Measurements from ENCODE around the gene FAM120A.

The FAM120A gene

DNA sequence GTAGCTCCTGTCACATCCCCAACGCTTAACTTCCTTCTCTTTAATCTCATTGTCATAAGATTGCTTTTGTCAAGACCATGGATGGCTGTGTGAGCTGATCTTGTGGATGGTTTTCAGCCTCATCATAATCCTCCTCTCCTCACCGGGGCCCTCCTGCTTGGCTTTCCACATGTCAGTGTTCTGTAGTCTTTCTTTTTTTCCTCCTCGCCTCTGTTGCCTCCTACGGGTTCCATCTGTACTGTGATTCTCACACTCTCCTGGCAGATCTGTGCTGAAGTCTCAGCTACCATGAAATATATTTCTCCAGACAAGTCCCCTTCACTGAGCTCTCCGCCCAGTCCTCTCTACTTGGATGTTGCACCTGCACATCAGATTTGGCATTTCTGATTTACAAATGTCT lies 36.8 kb downstream of the FAM120A start:
- DNase-seq (ENCODE audit: extremely low read depth, low read depth), result no peak
- TF ChIP-seq CTCF (IDR thresholded peaks at IDR 0.05; ENCODE audit: low read depth, low read length, missing control alignments), result no peak

DNA sequence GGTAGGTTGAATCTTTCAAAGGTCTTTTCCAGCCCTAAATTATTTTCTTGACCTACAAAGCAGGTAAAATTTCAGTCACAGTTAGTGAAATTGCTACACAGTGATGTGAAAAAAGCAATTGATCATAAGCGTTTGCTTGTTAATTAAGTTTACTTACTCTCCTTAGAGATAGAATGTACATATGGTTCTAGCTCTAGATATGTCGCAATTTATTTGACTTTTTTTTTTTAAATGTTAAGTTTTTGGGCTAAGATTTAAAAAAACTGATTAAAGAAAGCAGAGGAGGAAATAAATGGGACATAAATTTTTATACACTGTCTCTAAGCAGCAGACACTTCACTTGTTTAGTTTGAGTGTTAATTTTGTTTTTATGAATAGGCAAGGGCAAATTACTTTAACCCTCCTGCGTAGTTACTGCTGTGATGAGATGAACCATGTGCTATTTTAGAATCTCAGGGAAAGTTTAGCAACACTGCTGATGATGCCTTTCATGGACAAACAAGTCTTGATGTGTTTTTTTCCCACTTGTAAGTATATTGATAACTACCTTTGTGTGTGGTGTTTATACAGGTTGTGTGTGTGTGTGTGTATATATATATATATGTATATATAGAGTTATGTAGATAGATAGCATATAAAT lies 40.2 kb downstream of the FAM120A start:
- TF ChIP-seq CTCF (IDR thresholded peaks at IDR 0.05; ENCODE audit: low read depth, low read length, missing control alignments), result no peak
- H3K4me3 ChIP-seq (replicated peaks; ENCODE audit: low read depth, low read length), result no peak overlapping the region
- DNase-seq (ENCODE audit: extremely low read depth, low read depth), result no peak

More for the DNA sequence above, 36.8 kb downstream of the FAM120A start:
- no peak overlapping the region for H3K4me3 ChIP-seq (replicated peaks; ENCODE audit: low read depth, low read length)

DNA sequence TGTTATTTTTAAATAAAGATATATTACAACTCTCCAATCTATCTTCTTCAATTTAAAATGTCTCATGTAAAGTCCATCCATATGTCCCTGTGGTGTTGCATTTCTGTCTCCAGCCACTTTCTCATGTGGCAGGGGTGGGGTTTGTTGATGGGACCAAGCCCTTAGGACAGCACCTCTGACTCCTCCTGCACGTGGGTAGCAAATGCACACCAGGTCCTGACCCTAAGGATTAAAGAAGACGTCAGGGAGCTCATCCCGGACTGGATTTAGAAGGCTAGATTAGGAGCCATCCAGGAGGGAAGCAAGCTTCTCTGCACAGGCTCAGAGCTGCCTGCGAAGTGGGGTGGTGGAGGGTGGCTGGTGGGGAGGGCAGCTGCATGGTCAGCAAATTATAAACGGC lies 40.8 kb downstream of the FAM120A start:
- no peak for TF ChIP-seq CTCF (IDR thresholded peaks at IDR 0.05; ENCODE audit: low read depth, low read length, missing control alignments)
- no peak for DNase-seq (ENCODE audit: extremely low read depth, low read depth)
- no peak overlapping the region for H3K4me3 ChIP-seq (replicated peaks; ENCODE audit: low read depth, low read length)

GRCh38 chr9:93493949-93494348 lies 42.5 kb downstream of the FAM120A start:
- no peak overlapping the region for H3K4me3 ChIP-seq (replicated peaks; ENCODE audit: low read depth, low read length)
- TF ChIP-seq CTCF (IDR thresholded peaks at IDR 0.05; ENCODE audit: low read depth, low read length, missing control alignments), result no peak
- no peak for DNase-seq (ENCODE audit: extremely low read depth, low read depth)

GRCh38 chr9:93496285-93496684 lies 44.8 kb downstream of the FAM120A start:
- DNase-seq (ENCODE audit: extremely low read depth, low read depth), result no peak
- TF ChIP-seq CTCF (IDR thresholded peaks at IDR 0.05; ENCODE audit: low read depth, low read length, missing control alignments), result no peak
- H3K4me3 ChIP-seq (replicated peaks; ENCODE audit: low read depth, low read length), result no peak overlapping the region

- no peak for DNase-seq (ENCODE audit: extremely low read depth, low read depth)
- TF ChIP-seq CTCF (IDR thresholded peaks at IDR 0.05; ENCODE audit: low read depth, low read length, missing control alignments), result no peak
Measured at GRCh38 chr9:93500571-93501298, 49.2 kb downstream of the FAM120A start.

More at GRCh38 chr9:93500571-93501298, 49.2 kb downstream of the FAM120A start:
- no peak overlapping the region for H3K4me3 ChIP-seq (replicated peaks; ENCODE audit: low read depth, low read length)

All from HFF-Myc (cell line).